ENCODE data around the gene MGMT.

- TF ChIP-seq, protein P1, sequence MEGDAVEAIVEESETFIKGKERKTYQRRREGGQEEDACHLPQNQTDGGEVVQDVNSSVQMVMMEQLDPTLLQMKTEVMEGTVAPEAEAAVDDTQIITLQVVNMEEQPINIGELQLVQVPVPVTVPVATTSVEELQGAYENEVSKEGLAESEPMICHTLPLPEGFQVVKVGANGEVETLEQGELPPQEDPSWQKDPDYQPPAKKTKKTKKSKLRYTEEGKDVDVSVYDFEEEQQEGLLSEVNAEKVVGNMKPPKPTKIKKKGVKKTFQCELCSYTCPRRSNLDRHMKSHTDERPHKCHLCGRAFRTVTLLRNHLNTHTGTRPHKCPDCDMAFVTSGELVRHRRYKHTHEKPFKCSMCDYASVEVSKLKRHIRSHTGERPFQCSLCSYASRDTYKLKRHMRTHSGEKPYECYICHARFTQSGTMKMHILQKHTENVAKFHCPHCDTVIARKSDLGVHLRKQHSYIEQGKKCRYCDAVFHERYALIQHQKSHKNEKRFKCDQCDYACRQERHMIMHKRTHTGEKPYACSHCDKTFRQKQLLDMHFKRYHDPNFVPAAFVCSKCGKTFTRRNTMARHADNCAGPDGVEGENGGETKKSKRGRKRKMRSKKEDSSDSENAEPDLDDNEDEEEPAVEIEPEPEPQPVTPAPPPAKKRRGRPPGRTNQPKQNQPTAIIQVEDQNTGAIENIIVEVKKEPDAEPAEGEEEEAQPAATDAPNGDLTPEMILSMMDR (conservative IDR thresholded peaks at IDR 0.05; ENCODE audit: low read depth, low read length): no peak
- TF ChIP-seq RFX5 (IDR thresholded peaks at IDR 0.05; ENCODE audit: low read depth, low read length): no peak
- TF ChIP-seq POLR2A (IDR thresholded peaks at IDR 0.05; ENCODE audit: low read depth, low read length): no peak
- no peak for TF ChIP-seq MXI1 (IDR thresholded peaks at IDR 0.05; ENCODE audit: borderline replicate concordance, low read depth, low read length)
- no peak for TF ChIP-seq RAD21 (IDR thresholded peaks at IDR 0.05; ENCODE audit: low read length)
Measured at GRCh38 chr10:129495698-129496097, 28.7 kb downstream of the MGMT start.

All from IMR-90 (cell line).